GM18861 (cell line): Measurements from ENCODE around the gene FYB1.

Experiments used
- ATAC-seq: cut with Tn5 transposase; IDR thresholded peaks from one replicate; pipeline ENCODE4 v1.9.1; 2021; ENCODE audit not compliant: unreplicated experiment

Gene FYB1

GRCh38 chr5:39059064-39059463 is 160.3 kb downstream of the FYB1 start:
- ATAC-seq = no peak

- peak; percentile 65 for ATAC-seq
These were observed 161.0 kb downstream of the FYB1 start for GRCh38 chr5:39058178-39058921.

GRCh38 chr5:39057734-39058133 is 161.6 kb downstream of the FYB1 start:
- ATAC-seq = peak; percentile 37

- no peak for ATAC-seq
These were observed 163.5 kb downstream of the FYB1 start for GRCh38 chr5:39055768-39056398.
